NCI-H748 (cell line): ENCODE results near the gene RGR.

ENCODE experiments used
- DNase-seq: peaks from one replicate; lab custom pipeline; 2025; ENCODE audit not compliant: unreplicated experiment; lab: John Stamatoyannopoulos, UW

Gene RGR

GRCh38 chr10:84217746-84218145 is 27.1 kb upstream of the RGR start:
- no peak for DNase-seq

DNA sequence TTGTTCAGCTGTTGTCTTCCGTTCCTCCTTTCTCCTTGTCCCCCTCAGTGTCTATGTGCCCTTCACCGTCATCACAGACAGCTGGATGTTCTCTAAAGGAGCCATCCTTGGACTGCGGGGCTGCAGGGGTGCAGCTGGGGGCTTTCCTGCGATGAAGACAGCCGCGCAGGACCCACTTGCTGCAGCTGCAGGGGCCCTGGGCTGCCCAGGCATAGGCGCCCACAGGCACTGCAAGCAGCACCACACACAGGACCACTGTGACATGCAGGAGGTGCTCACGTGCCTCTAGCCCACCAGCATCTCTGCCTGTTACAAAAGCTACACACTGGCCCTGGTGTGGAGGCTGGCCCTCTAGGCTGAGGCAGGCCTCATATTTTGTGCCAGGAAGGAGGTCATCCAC is 22.9 kb upstream of the RGR start:
- DNase-seq = no peak

GRCh38 chr10:84224411-84225028 is 20.3 kb upstream of the RGR start:
- no peak for DNase-seq

DNA sequence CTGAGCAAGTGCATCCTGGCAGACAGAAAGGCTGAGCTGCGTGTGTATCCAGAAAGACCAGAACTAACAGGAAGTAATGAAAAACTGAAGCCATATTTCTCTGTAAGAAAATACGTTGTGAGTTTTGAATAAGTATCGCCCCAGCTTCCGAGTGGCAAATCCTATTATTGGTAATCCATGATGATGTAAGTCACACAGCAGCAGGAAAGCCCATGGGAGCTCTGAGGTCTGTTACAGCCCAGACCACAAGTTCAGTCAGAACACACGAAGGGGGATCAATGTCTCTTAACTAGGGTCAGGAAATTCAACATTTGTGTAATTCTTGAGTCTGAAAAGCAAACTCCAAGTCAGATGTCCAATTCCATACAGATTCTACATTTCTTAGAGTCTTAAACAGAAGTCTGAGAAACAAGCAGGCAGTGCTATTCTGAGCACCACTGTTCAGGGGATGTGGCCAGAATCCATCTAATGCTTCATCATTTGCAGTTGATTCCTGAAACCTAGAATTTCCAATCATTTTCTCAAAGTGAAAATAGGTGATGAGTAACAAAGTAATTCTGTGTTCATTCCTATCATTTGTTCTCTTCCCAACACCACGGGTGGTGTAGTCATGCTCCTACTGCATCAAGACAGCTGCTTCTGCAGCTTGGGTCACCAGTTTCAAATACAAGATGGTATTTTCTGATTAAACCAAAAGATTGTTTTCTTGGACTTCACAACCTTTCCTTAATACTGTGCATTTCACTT is 19.3 kb upstream of the RGR start, which contains the start of gene LRIT2:
LRIT2 (minus strand) TSS at position 118 of the 747 bp plus-strand sequence; CDS start at position 94, 24 bp downstream.
- DNase-seq = no peak

DNA sequence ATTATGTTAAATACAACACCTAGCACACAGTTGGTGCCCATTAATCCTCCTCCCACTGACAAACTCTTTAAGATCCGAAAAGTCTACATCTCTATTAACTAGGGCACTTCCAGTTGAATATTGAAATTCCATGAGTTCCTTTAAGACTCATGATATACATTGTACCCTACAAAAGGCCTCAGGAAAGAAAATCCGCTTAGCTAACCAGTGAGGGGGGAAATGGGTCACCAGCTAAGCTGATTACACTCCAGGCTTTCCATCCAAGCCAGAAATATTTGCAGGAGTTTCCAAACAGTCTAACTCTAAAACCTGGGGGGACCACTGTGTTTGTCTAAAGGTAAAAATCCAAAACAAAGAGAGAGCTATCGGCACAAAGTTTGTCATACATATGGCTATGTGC is 18.2 kb upstream of the RGR start:
- DNase-seq = no peak

GRCh38 chr10:84227810-84228209 is 17.0 kb upstream of the RGR start:
- DNase-seq = no peak

DNA sequence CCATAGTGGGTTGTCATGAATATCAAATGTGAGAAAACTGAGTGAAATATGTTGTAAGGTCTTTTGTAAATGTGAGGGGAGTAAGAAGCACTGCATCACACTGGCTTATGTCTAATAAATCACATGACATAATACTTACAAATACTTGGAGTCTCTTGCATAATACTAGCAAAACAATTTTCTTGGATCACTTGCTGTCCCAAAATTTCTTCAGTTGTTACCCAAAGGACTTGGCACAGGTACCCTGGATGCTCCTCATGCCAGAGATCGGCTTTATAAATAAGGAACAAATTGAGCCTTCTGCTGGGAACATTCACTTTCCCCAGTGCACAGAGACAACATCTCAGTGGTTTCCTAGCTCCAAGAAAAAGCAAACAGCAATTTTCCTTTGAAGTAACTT is 14.5 kb upstream of the RGR start:
- DNase-seq = no peak

- DNase-seq = no peak
Observed at GRCh38 chr10:84232376-84232775, 12.5 kb upstream of the RGR start.

GRCh38 chr10:84233940-84234339 is 10.9 kb upstream of the RGR start:
- no peak for DNase-seq

- no peak for DNase-seq
Observed at GRCh38 chr10:84234479-84234878, 10.4 kb upstream of the RGR start.

GRCh38 chr10:84235096-84235495 is 9.8 kb upstream of the RGR start:
- no peak for DNase-seq

GRCh38 chr10:84236807-84237198 is 8.1 kb upstream of the RGR start:
- no peak for DNase-seq

- no peak for DNase-seq
Observed at GRCh38 chr10:84237199-84238051, 7.4 kb upstream of the RGR start.

- DNase-seq = no peak
Observed at GRCh38 chr10:84238909-84239308, 5.9 kb upstream of the RGR start.

GRCh38 chr10:84241185-84241790 is 3.6 kb upstream of the RGR start, which contains the start of gene LRIT1:
Gene LRIT1 (minus strand): TSS chr10:84241546. CDS start chr10:84241439, 107 bp downstream.
- DNase-seq = no peak

- no peak for DNase-seq
Observed at GRCh38 chr10:84243759-84244158, 1.1 kb upstream of the RGR start.

- DNase-seq = no peak
Observed at GRCh38 chr10:84247496-84247895, 2.6 kb downstream of the RGR start.

- DNase-seq = no peak
Observed at GRCh38 chr10:84248794-84249193, 3.9 kb downstream of the RGR start.

GRCh38 chr10:84254552-84255478 is 10.0 kb downstream of the RGR start:
- no peak for DNase-seq
